PC-3 (cell line): ENCODE data around the gene STK4.

Source experiments
- EZH2 ChIP-seq: fragments of 300-600 bp; sonication (generic); IDR thresholded peaks from one replicate; pipeline ENCODE4 v1.6.1; 2017; ENCODE audit warnings: antibody characterized with exemption, mild to moderate bottlenecking, low read length; ENCODE audit not compliant: unreplicated experiment
- EZH2phosphoT487 ChIP-seq: fragments of 300-600 bp; sonication (generic); IDR thresholded peaks from 2 replicates; pipeline ENCODE4 v1.6.1; 2018; ENCODE audit warnings: mild to moderate bottlenecking, antibody characterized with exemption, low read length, borderline replicate concordance
- TF ChIP-seq, protein P1 (sequence below): fragments of 300-600 bp; sonication (generic); conservative IDR thresholded peaks from 2 replicates; pipeline ENCODE4 v1.5.1; 2017; ENCODE audit warnings: antibody characterized with exemption, low read depth, mild to moderate bottlenecking, low read length

- TF ChIP-seq EZH2phosphoT487 (no peak), EZH2 (no peak)
- TF ChIP-seq, protein P1, sequence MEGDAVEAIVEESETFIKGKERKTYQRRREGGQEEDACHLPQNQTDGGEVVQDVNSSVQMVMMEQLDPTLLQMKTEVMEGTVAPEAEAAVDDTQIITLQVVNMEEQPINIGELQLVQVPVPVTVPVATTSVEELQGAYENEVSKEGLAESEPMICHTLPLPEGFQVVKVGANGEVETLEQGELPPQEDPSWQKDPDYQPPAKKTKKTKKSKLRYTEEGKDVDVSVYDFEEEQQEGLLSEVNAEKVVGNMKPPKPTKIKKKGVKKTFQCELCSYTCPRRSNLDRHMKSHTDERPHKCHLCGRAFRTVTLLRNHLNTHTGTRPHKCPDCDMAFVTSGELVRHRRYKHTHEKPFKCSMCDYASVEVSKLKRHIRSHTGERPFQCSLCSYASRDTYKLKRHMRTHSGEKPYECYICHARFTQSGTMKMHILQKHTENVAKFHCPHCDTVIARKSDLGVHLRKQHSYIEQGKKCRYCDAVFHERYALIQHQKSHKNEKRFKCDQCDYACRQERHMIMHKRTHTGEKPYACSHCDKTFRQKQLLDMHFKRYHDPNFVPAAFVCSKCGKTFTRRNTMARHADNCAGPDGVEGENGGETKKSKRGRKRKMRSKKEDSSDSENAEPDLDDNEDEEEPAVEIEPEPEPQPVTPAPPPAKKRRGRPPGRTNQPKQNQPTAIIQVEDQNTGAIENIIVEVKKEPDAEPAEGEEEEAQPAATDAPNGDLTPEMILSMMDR, result no peak
These were observed 106.9 kb downstream of the STK4 start for GRCh38 chr20:45073221-45073620.
